Breast epithelium (tissue), 3 donors: Measurements from ENCODE around the gene TMEM214.

ENCODE experiments used
- CTCF ChIP-seq, 3 donors: fragments of 450-650 bp; IDR thresholded peaks; one replicate each; pipeline ENCODE4 v1.5.1; 2016 to 2017; ENCODE audit warnings: antibody characterized with exemption in 3 of 3, mild to moderate bottlenecking in 3 of 3, moderate library complexity in 3 of 3
- POLR2AphosphoS5 ChIP-seq, 3 donors: sonication (generic); formaldehyde crosslinking; IDR thresholded peaks; one replicate each; pipeline ENCODE4 v1.6.1; 2017; ENCODE audit warnings: antibody characterized with exemption in 3 of 3

GRCh38 chr2:27040282-27040681 is 7.5 kb downstream of the TMEM214 start:
- TF ChIP-seq CTCF (IDR thresholded peaks at IDR 0.05) = no peak
- TF ChIP-seq POLR2AphosphoS5 (IDR thresholded peaks at IDR 0.05) = no peak
